SK-N-SH (cell line): ENCODE data around the gene FLRT3. TPM values are rescaled to one million over a fixed set of nuclear protein-coding genes. Genes with fewer than 3 reads are reported as not detected.
A peak's percentile ranks its signal among the peaks of the same experiment; 100 is the strongest.

Experiments
- CTCF ChIA-PET: fragments of 300-600, 350-600 bp; formaldehyde crosslinking; extraction: SDS; loops from one replicate; lab custom pipeline; 2021; lab: Yijun Ruan, JAX
- POLR2A ChIA-PET: fragments of 350-600 bp; sonication (Branson Sonifier 250); formaldehyde crosslinking; extraction: SDS; loops from one replicate; lab custom pipeline; 2020; ENCODE audit warnings: antibody characterized with exemption, inconsistent platforms; lab: Yijun Ruan, JAX
- DNase-seq: peaks from one replicate; pipeline ENCODE4 v3.0.0; 2012
- H2AFZ ChIP-seq: fragments of 200-600 bp; sonication (generic); 2 replicates; pipeline ENCODE4 v1.8.1; 2016; ENCODE audit warnings: antibody characterized with exemption, mild to moderate bottlenecking, low read depth
- H3F3A ChIP-seq: fragments of 200-600 bp; sonication (generic); replicated peaks from 2 replicates; pipeline ENCODE3; 2016; ENCODE audit warnings: antibody characterized with exemption, mild to moderate bottlenecking; ENCODE audit not compliant: insufficient read depth
- H3K27ac ChIP-seq, 2 experiments: fragments of 200-500 bp in 1 of 2; fragments of 200-600 bp in 1 of 2; sonication (Bioruptor generic) in 1 of 2; sonication (generic), shearing (Covaris generic) in 1 of 2; 2 replicates each; pipeline versions ENCODE4 v1.5.1 to v1.6.1; 2014 to 2016; ENCODE audit warnings: low read depth in 2 of 2, inconsistent platforms in 1 of 2, low read length in 1 of 2, mild to moderate bottlenecking in 1 of 2, mixed read lengths in 1 of 2
- H3K27me3 ChIP-seq: fragments of 200-600 bp; sonication (generic), shearing (Covaris generic); 2 replicates; pipeline ENCODE4 v1.6.1; 2016; ENCODE audit warnings: mixed run types; ENCODE audit not compliant: insufficient read depth
- H3K36me3 ChIP-seq, 2 experiments: fragments of 200-500 bp in 1 of 2; fragments of 200-600 bp in 1 of 2; sonication (Bioruptor generic) in 1 of 2; sonication (generic) in 1 of 2; replicated peaks in 1 of 2; 2 replicates each; pipeline versions ENCODE3 to v1.5.1; 2014 to 2016; ENCODE audit warnings: low read length in 1 of 2, mild to moderate bottlenecking in 1 of 2; ENCODE audit not compliant: insufficient read depth in 2 of 2, control insufficient read depth in 1 of 2
- H3K4me1 ChIP-seq, 2 experiments: fragments of 200-500 bp in 1 of 2; fragments of 200-600 bp in 1 of 2; sonication (Bioruptor generic) in 1 of 2; sonication (generic), shearing (Covaris generic) in 1 of 2; 2 replicates each; pipeline versions ENCODE4 v1.5.1 to v1.6.1; 2014 to 2016; ENCODE audit warnings: low read depth in 1 of 2, low read length in 1 of 2, mixed run types in 1 of 2; ENCODE audit not compliant: insufficient read depth in 2 of 2, control insufficient read depth in 1 of 2
- H3K4me2 ChIP-seq: fragments of 200-600 bp; sonication (generic), shearing (Covaris generic); 2 replicates; pipeline ENCODE4 v1.6.1; 2017; ENCODE audit warnings: mixed run types
- H3K4me3 ChIP-seq, 2 experiments: fragments of 200-500 bp in 1 of 2; fragments of 200-600 bp in 1 of 2; sonication (Bioruptor generic) in 1 of 2; sonication (generic), shearing (Covaris generic) in 1 of 2; 2 replicates each; pipeline versions ENCODE4 v1.5.1 to v1.8.1; 2014 to 2016; ENCODE audit warnings: low read depth in 2 of 2, inconsistent platforms in 1 of 2, low read length in 1 of 2, mild to moderate bottlenecking in 1 of 2, mixed read lengths in 1 of 2, moderate library complexity in 1 of 2
- H3K79me2 ChIP-seq: fragments of 200-600 bp; sonication (generic); 2 replicates; pipeline ENCODE4 v1.8.1; 2017; ENCODE audit warnings: mild to moderate bottlenecking; ENCODE audit not compliant: insufficient read depth
- H3K9ac ChIP-seq: fragments of 200-600 bp; sonication (generic); 2 replicates; pipeline ENCODE4 v1.6.1; 2017; ENCODE audit warnings: mixed run types
- H3K9me2 ChIP-seq: fragments of 200-600 bp; sonication (generic); 2 replicates; pipeline ENCODE4 v1.6.1; 2017; ENCODE audit warnings: mixed run types
- H3K9me3 ChIP-seq: fragments of 200-600 bp; sonication (generic); 2 replicates; pipeline ENCODE4 v1.6.1; 2017; ENCODE audit warnings: mixed run types, mild to moderate bottlenecking, moderate library complexity
- H4K20me1 ChIP-seq: fragments of 200-600 bp; sonication (generic); 2 replicates; pipeline ENCODE4 v1.6.1; 2017; ENCODE audit warnings: mild to moderate bottlenecking, mixed run types; ENCODE audit not compliant: insufficient read depth
- EP300 ChIP-seq, 2 experiments: IDR thresholded peaks; 2 replicates each; pipeline versions ENCODE4 v1.4.0 to v1.6.1; 2012; ENCODE audit warnings: borderline replicate concordance in 1 of 2, low read depth in 1 of 2, low read length in 1 of 2
- EZH2phosphoT487 ChIP-seq: fragments of 200-600 bp; sonication (generic); IDR thresholded peaks from 2 replicates; pipeline ENCODE4 v1.6.1; 2017; ENCODE audit warnings: low read depth, mixed run types, mild to moderate bottlenecking, antibody characterized with exemption, moderate library complexity, borderline replicate concordance
- FOSL2 ChIP-seq: IDR thresholded peaks from 2 replicates; pipeline ENCODE4 v1.4.0; 2012; ENCODE audit warnings: low read depth, mild to moderate bottlenecking, moderate library complexity, borderline replicate concordance
- FOXJ3 ChIP-seq: sonication (generic); formaldehyde crosslinking; IDR thresholded peaks from 2 replicates; pipeline ENCODE4 v1.5.1; 2020; ENCODE audit warnings: mild to moderate bottlenecking, missing genetic modification reagents
- FOXM1 ChIP-seq: IDR thresholded peaks from 2 replicates; pipeline ENCODE4 v1.4.0; 2012; ENCODE audit warnings: low read depth, mild to moderate bottlenecking
- JUND ChIP-seq: IDR thresholded peaks from 2 replicates; pipeline ENCODE4 v1.4.0; 2012
- NFIC ChIP-seq: IDR thresholded peaks from 2 replicates; pipeline ENCODE4 v1.4.0; 2012; ENCODE audit warnings: borderline replicate concordance
- RCOR1 ChIP-seq: fragments of 150-350 bp; IDR thresholded peaks from 2 replicates; pipeline ENCODE4 v1.6.1; 2017; ENCODE audit warnings: antibody characterized with exemption, low read length
- RFX5 ChIP-seq: IDR thresholded peaks from 2 replicates; pipeline ENCODE4 v1.6.1; 2012; ENCODE audit warnings: mild to moderate bottlenecking, improper control_type of control experiment, low read length
- TAF1 ChIP-seq: IDR thresholded peaks from 2 replicates; pipeline ENCODE4 v1.6.1; 2012; ENCODE audit warnings: low read depth, mild to moderate bottlenecking, low read length, moderate library complexity, borderline replicate concordance
- TCF12 ChIP-seq: IDR thresholded peaks from 2 replicates; pipeline ENCODE4 v1.4.0; 2012
- WGBS: methylation state at CpG from one replicate; pipeline ENCODE4 v1.1.6; 2017; ENCODE audit warnings: low lambda C conversion rate; 5-methylcytosine and 5-hydroxymethylcytosine counted together
- polyA plus RNA-seq, 3 experiments: library from polyadenylated mRNA; depleted of rRNA; stranded (reverse); fragments of >200 nt; gene quantifications; 2 replicates each; pipeline ENCODE4 v1.2.3, GENCODE V29; 2012
- TF ChIP-seq, protein P1 (sequence below): IDR thresholded peaks from 2 replicates; pipeline ENCODE4 v1.4.0; 2012; ENCODE audit warnings: low read depth, borderline replicate concordance
- TF ChIP-seq, protein P2 (sequence below): IDR thresholded peaks from 2 replicates; pipeline ENCODE4 v1.6.1; 2012; ENCODE audit warnings: mild to moderate bottlenecking, low read depth, low read length, moderate library complexity
- TF ChIP-seq, protein P3 (sequence below): IDR thresholded peaks from 2 replicates; pipeline ENCODE4; 2012

The FLRT3 gene
- polyA plus RNA-seq, 1 of the 3 experiments (the other 2 are of a cell fraction), result 1.8 TPM

DNA sequence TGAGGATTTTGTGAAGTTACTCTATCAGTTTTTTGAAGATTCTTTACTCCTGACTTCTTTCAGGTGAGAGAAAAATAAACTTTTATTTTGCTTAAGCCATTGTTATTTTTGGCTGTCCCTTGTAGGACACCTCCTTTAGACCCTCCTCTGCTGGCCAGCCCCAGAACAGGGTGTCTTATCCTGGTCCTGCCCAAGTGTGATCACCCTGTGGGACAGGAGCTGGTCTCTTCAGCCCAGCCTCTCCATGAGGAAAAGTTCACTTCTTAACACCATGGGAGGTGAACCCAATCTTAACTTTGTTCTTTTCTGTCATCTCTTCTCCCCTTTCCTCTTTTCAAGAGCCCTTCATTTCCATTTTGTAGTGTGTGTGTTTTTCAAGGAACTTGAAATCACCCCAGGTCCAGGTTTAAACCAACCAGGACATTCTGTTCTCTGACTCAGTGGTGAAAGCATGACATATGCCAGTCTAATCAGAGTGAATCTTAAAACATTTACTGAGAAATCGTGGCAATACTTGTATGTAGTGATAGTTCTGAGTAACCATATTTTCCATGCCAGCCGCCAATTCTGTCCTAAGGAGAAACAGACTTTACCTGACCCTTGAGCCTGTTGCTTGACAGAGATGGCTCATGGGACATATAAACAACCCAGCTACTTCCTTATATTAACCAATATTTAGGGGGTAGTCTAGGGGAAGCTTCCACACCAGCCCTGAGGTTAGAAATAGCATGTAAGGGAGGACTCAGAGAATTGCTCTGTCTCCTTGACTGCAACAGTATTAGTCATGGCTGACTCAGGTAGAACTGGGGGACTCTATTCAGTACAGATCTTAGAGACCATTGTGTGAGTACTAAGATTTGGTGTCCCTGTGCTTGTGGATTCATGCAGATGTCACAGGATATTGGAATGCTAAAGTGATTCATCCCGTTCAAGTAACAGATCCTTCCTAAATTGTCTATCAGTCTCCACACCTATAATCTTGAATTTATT is 48.8 kb downstream of the FLRT3 start:
- no peaks in the 10 kb centered on the region for H3K27me3 ChIP-seq
- H2AFZ ChIP-seq, result no peak overlapping the region
- no peaks in the 10 kb centered on the region for H3K79me2 ChIP-seq
- H4K20me1 ChIP-seq, result no peaks in the 10 kb centered on the region
- no peak for DNase-seq
- H3K27ac ChIP-seq, result peak overlapping the region in 1 of 2 experiments; percentile 18; a peak in 1 of 4 replicates
- 0 out of 2 replicates have a peak overlapping the region, but pooled peaks have one; percentile 9 for H3K4me2 ChIP-seq
- no peaks in the 10 kb centered on the region for H3K36me3 ChIP-seq
- H3K9me2 ChIP-seq, result no peaks in the 10 kb centered on the region
- ChIA-PET CTCF (no interaction called here), POLR2A (no interaction called here)
- H3K4me3 ChIP-seq, result no peak overlapping the region
- H3K9ac ChIP-seq, result no peak overlapping the region
- 42% methylated on average over 3 of the region's 3 CpGs for WGBS
- H3K4me1 ChIP-seq, result no peaks in the 10 kb centered on the region
- no peaks in the 10 kb centered on the region for H3K9me3 ChIP-seq
- H3F3A ChIP-seq, result no peaks in the 10 kb centered on the region
- TF ChIP-seq RCOR1 (no peak), JUND (peak; percentile 51; the same call in 1 of the 2 replicates), FOXM1 (no peak), EP300 (IDR thresholded peaks at IDR 0.05; ENCODE audit: borderline replicate concordance in 1 of 2, low read depth in 1 of 2, low read length in 1 of 2) (no peak), FOSL2 (peak; percentile 74; the same call in 1 of the 2 replicates)

DNA sequence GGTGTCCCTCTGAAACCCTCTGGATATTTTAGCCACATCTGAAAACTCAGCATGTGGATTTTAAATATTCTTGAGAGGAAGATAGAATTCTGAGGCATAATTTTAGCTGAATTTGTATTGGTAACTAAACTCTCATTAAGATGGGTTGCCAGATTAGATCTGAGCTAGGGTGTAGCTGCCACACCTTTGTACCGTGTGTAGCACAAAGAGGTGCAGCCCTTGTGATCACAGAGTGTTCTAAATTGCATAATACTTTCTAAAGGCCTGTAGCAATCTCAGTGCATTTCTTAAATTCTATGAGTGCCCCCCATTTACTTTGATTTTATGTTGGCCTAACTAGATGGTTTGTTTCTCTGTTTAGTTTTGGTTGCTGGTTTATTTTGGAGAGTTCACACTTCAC is 53.0 kb downstream of the FLRT3 start:
- H3K4me3 ChIP-seq, result no peak overlapping the region
- no peaks in the 10 kb centered on the region for H4K20me1 ChIP-seq
- no peak overlapping the region for H3K4me2 ChIP-seq
- ChIA-PET POLR2A (no interaction called here), CTCF (no interaction called here)
- WGBS, result 81% methylated on average over 1 of the region's 1 CpG
- no peaks in the 10 kb centered on the region for H3K9me2 ChIP-seq
- no peak for TF ChIP-seq FOXJ3
- no peak for TF ChIP-seq FOSL2
- TF ChIP-seq, protein P1, sequence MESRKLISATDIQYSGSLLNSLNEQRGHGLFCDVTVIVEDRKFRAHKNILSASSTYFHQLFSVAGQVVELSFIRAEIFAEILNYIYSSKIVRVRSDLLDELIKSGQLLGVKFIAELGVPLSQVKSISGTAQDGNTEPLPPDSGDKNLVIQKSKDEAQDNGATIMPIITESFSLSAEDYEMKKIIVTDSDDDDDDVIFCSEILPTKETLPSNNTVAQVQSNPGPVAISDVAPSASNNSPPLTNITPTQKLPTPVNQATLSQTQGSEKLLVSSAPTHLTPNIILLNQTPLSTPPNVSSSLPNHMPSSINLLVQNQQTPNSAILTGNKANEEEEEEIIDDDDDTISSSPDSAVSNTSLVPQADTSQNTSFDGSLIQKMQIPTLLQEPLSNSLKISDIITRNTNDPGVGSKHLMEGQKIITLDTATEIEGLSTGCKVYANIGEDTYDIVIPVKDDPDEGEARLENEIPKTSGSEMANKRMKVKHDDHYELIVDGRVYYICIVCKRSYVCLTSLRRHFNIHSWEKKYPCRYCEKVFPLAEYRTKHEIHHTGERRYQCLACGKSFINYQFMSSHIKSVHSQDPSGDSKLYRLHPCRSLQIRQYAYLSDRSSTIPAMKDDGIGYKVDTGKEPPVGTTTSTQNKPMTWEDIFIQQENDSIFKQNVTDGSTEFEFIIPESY, result no peak
- TF ChIP-seq TAF1, result no peak
- TF ChIP-seq, protein P2, sequence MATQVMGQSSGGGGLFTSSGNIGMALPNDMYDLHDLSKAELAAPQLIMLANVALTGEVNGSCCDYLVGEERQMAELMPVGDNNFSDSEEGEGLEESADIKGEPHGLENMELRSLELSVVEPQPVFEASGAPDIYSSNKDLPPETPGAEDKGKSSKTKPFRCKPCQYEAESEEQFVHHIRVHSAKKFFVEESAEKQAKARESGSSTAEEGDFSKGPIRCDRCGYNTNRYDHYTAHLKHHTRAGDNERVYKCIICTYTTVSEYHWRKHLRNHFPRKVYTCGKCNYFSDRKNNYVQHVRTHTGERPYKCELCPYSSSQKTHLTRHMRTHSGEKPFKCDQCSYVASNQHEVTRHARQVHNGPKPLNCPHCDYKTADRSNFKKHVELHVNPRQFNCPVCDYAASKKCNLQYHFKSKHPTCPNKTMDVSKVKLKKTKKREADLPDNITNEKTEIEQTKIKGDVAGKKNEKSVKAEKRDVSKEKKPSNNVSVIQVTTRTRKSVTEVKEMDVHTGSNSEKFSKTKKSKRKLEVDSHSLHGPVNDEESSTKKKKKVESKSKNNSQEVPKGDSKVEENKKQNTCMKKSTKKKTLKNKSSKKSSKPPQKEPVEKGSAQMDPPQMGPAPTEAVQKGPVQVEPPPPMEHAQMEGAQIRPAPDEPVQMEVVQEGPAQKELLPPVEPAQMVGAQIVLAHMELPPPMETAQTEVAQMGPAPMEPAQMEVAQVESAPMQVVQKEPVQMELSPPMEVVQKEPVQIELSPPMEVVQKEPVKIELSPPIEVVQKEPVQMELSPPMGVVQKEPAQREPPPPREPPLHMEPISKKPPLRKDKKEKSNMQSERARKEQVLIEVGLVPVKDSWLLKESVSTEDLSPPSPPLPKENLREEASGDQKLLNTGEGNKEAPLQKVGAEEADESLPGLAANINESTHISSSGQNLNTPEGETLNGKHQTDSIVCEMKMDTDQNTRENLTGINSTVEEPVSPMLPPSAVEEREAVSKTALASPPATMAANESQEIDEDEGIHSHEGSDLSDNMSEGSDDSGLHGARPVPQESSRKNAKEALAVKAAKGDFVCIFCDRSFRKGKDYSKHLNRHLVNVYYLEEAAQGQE, result no peak
- TF ChIP-seq EP300 (IDR thresholded peaks at IDR 0.05; ENCODE audit: borderline replicate concordance in 1 of 2, low read depth in 1 of 2, low read length in 1 of 2), result no peak
- no peak for TF ChIP-seq EZH2phosphoT487
- TF ChIP-seq FOXM1, result no peak
- no peak for TF ChIP-seq NFIC
- no peak for TF ChIP-seq RCOR1
- TF ChIP-seq TCF12, result no peak
- TF ChIP-seq, protein P3, sequence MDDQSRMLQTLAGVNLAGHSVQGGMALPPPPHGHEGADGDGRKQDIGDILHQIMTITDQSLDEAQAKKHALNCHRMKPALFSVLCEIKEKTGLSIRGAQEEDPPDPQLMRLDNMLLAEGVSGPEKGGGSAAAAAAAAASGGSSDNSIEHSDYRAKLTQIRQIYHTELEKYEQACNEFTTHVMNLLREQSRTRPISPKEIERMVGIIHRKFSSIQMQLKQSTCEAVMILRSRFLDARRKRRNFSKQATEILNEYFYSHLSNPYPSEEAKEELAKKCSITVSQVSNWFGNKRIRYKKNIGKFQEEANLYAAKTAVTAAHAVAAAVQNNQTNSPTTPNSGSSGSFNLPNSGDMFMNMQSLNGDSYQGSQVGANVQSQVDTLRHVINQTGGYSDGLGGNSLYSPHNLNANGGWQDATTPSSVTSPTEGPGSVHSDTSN, result no peak
- TF ChIP-seq RFX5, result no peak
- H3K36me3 ChIP-seq, result no peaks in the 10 kb centered on the region
- DNase-seq, result no peak
- H3K79me2 ChIP-seq, result no peaks in the 10 kb centered on the region
- no peak overlapping the region for H3K27ac ChIP-seq
- no peak overlapping the region for H3K9ac ChIP-seq
- H3F3A ChIP-seq, result no peaks in the 10 kb centered on the region
- no peaks in the 10 kb centered on the region for H3K27me3 ChIP-seq
- no peaks in the 10 kb centered on the region for H3K9me3 ChIP-seq
- H3K4me1 ChIP-seq, result no peaks in the 10 kb centered on the region
- H2AFZ ChIP-seq, result no peak overlapping the region
